ENCODE data around the gene EPHA6.
"Not testable (repeated sequence)": the region's sequence is repeated elsewhere in the genome, so short reads cannot be mapped to it uniquely, and the experiment has no call there.

EPHA6 gene

GRCh38 chr3:96915445-96915844 is 101.1 kb downstream of the EPHA6 start:
- Histone ChIP-seq H3K27me3 (ENCODE audit: control insufficient read depth in 1 of 2, insufficient read depth in 2 of 2, low read length in 2 of 2) (no peaks in the 10 kb centered on the region), H3K36me3 (ENCODE audit: control insufficient read depth in 2 of 2, insufficient read depth in 2 of 2, low read length in 2 of 2) (no peaks in the 10 kb centered on the region), H3K4me1 (ENCODE audit: control insufficient read depth, insufficient read depth, low read length) (no peaks in the 10 kb centered on the region), H3K9me3 (ENCODE audit: control insufficient read depth in 2 of 2, low read length in 2 of 2) (no peaks in the 10 kb centered on the region), H3K4me3 (ENCODE audit: low read length in 2 of 2) (no peak overlapping the region), H3K9ac (ENCODE audit: low read length in 2 of 2) (no peak overlapping the region), H3K27ac (ENCODE audit: low read length) (no peak overlapping the region)

GRCh38 chr3:96931119-96931862 is 116.9 kb downstream of the EPHA6 start:
- no peak overlapping the region for H3K27ac ChIP-seq (ENCODE audit: low read length)
- H3K36me3 ChIP-seq (ENCODE audit: control insufficient read depth in 2 of 2, insufficient read depth in 2 of 2, low read length in 2 of 2): no peaks in the 10 kb centered on the region
- no peaks in the 10 kb centered on the region for H3K4me1 ChIP-seq (ENCODE audit: control insufficient read depth, insufficient read depth, low read length)
- H3K4me3 ChIP-seq (ENCODE audit: low read length in 2 of 2): no peak overlapping the region
- H3K27me3 ChIP-seq (ENCODE audit: control insufficient read depth in 1 of 2, insufficient read depth in 2 of 2, low read length in 2 of 2): no peaks in the 10 kb centered on the region
- peaks cover 13 to 19% of the 10 kb centered on the region in 2 donors for H3K9me3 ChIP-seq (ENCODE audit: control insufficient read depth in 2 of 2, low read length in 2 of 2)
- H3K9ac ChIP-seq (ENCODE audit: low read length in 2 of 2): no peak overlapping the region

GRCh38 chr3:96942131-96942530 is 127.7 kb downstream of the EPHA6 start:
- not testable (repeated sequence) for H3K9me3 ChIP-seq (ENCODE audit: control insufficient read depth in 2 of 2, low read length in 2 of 2); H3K4me3 ChIP-seq (ENCODE audit: low read length in 2 of 2); H3K27ac ChIP-seq (ENCODE audit: low read length); H3K9ac ChIP-seq (ENCODE audit: low read length in 2 of 2); H3K4me1 ChIP-seq (ENCODE audit: control insufficient read depth, insufficient read depth, low read length); H3K27me3 ChIP-seq (ENCODE audit: control insufficient read depth in 1 of 2, insufficient read depth in 2 of 2, low read length in 2 of 2); H3K36me3 ChIP-seq (ENCODE audit: control insufficient read depth in 2 of 2, insufficient read depth in 2 of 2, low read length in 2 of 2)

- H3K4me3 ChIP-seq (ENCODE audit: low read length in 2 of 2): no peak overlapping the region
- H3K9me3 ChIP-seq (ENCODE audit: control insufficient read depth in 2 of 2, low read length in 2 of 2): no peaks in the 10 kb centered on the region
- H3K4me1 ChIP-seq (ENCODE audit: control insufficient read depth, insufficient read depth, low read length): no peaks in the 10 kb centered on the region
- H3K27ac ChIP-seq (ENCODE audit: low read length): no peak overlapping the region
- H3K36me3 ChIP-seq (ENCODE audit: control insufficient read depth in 2 of 2, insufficient read depth in 2 of 2, low read length in 2 of 2): no peaks in the 10 kb centered on the region
- H3K9ac ChIP-seq (ENCODE audit: low read length in 2 of 2): no peak overlapping the region
- H3K27me3 ChIP-seq (ENCODE audit: control insufficient read depth in 1 of 2, insufficient read depth in 2 of 2, low read length in 2 of 2): no peaks in the 10 kb centered on the region
These were observed 144.5 kb downstream of the EPHA6 start for GRCh38 chr3:96958856-96959255.

- Histone ChIP-seq H3K27me3 (ENCODE audit: control insufficient read depth in 1 of 2, insufficient read depth in 2 of 2, low read length in 2 of 2) (no peaks in the 10 kb centered on the region), H3K36me3 (ENCODE audit: control insufficient read depth in 2 of 2, insufficient read depth in 2 of 2, low read length in 2 of 2) (no peaks in the 10 kb centered on the region)
These were observed 145.1 kb downstream of the EPHA6 start for GRCh38 chr3:96959474-96959873.

GRCh38 chr3:96959901-96960641 is 145.7 kb downstream of the EPHA6 start:
- H3K9me3 ChIP-seq (ENCODE audit: control insufficient read depth in 2 of 2, low read length in 2 of 2): no peaks in the 10 kb centered on the region
- no peaks in the 10 kb centered on the region for H3K36me3 ChIP-seq (ENCODE audit: control insufficient read depth in 2 of 2, insufficient read depth in 2 of 2, low read length in 2 of 2)
- no peak overlapping the region for H3K9ac ChIP-seq (ENCODE audit: low read length in 2 of 2)
- H3K27ac ChIP-seq (ENCODE audit: low read length): no peak overlapping the region
- H3K4me3 ChIP-seq (ENCODE audit: low read length in 2 of 2): no peak overlapping the region
- H3K4me1 ChIP-seq (ENCODE audit: control insufficient read depth, insufficient read depth, low read length): no peaks in the 10 kb centered on the region
- no peaks in the 10 kb centered on the region for H3K27me3 ChIP-seq (ENCODE audit: control insufficient read depth in 1 of 2, insufficient read depth in 2 of 2, low read length in 2 of 2)

More at GRCh38 chr3:96959474-96959873, 145.1 kb downstream of the EPHA6 start:
- Histone ChIP-seq H3K4me1 (ENCODE audit: control insufficient read depth, insufficient read depth, low read length) (no peaks in the 10 kb centered on the region), H3K4me3 (ENCODE audit: low read length in 2 of 2) (no peak overlapping the region), H3K27ac (ENCODE audit: low read length) (no peak overlapping the region), H3K9ac (ENCODE audit: low read length in 2 of 2) (no peak overlapping the region), H3K9me3 (ENCODE audit: control insufficient read depth in 2 of 2, low read length in 2 of 2) (no peaks in the 10 kb centered on the region)

- Histone ChIP-seq H3K27me3 (ENCODE audit: control insufficient read depth in 1 of 2, insufficient read depth in 2 of 2, low read length in 2 of 2) (no peaks in the 10 kb centered on the region), H3K4me3 (ENCODE audit: low read length in 2 of 2) (no peak overlapping the region), H3K4me1 (ENCODE audit: control insufficient read depth, insufficient read depth, low read length) (no peaks in the 10 kb centered on the region), H3K27ac (ENCODE audit: low read length) (no peak overlapping the region), H3K9me3 (ENCODE audit: control insufficient read depth in 2 of 2, low read length in 2 of 2) (no peaks in the 10 kb centered on the region), H3K9ac (ENCODE audit: low read length in 2 of 2) (no peak overlapping the region), H3K36me3 (ENCODE audit: control insufficient read depth in 2 of 2, insufficient read depth in 2 of 2, low read length in 2 of 2) (no peaks in the 10 kb centered on the region)
These were observed 146.4 kb downstream of the EPHA6 start for GRCh38 chr3:96960661-96961330.

- Histone ChIP-seq H3K27me3 (ENCODE audit: control insufficient read depth in 1 of 2, insufficient read depth in 2 of 2, low read length in 2 of 2) (no peaks in the 10 kb centered on the region), H3K4me3 (ENCODE audit: low read length in 2 of 2) (no peak overlapping the region), H3K4me1 (ENCODE audit: control insufficient read depth, insufficient read depth, low read length) (no peaks in the 10 kb centered on the region), H3K27ac (ENCODE audit: low read length) (no peak overlapping the region), H3K9ac (ENCODE audit: low read length in 2 of 2) (no peak overlapping the region), H3K9me3 (ENCODE audit: control insufficient read depth in 2 of 2, low read length in 2 of 2) (no peaks in the 10 kb centered on the region), H3K36me3 (ENCODE audit: control insufficient read depth in 2 of 2, insufficient read depth in 2 of 2, low read length in 2 of 2) (no peaks in the 10 kb centered on the region)
These were observed 147.2 kb downstream of the EPHA6 start for GRCh38 chr3:96961576-96961975.

- no peak overlapping the region for H3K27ac ChIP-seq (ENCODE audit: low read length)
These were observed 152.0 kb downstream of the EPHA6 start for GRCh38 chr3:96966181-96966929.

GRCh38 chr3:96970211-96970610 is 155.8 kb downstream of the EPHA6 start:
- Histone ChIP-seq H3K27me3 (ENCODE audit: control insufficient read depth in 1 of 2, insufficient read depth in 2 of 2, low read length in 2 of 2) (no peaks in the 10 kb centered on the region), H3K4me3 (ENCODE audit: low read length in 2 of 2) (no peak overlapping the region), H3K36me3 (ENCODE audit: control insufficient read depth in 2 of 2, insufficient read depth in 2 of 2, low read length in 2 of 2) (no peaks in the 10 kb centered on the region), H3K9me3 (ENCODE audit: control insufficient read depth in 2 of 2, low read length in 2 of 2) (no peaks in the 10 kb centered on the region), H3K27ac (ENCODE audit: low read length) (no peak overlapping the region), H3K9ac (ENCODE audit: low read length in 2 of 2) (no peak overlapping the region), H3K4me1 (ENCODE audit: control insufficient read depth, insufficient read depth, low read length) (no peaks in the 10 kb centered on the region)

More at GRCh38 chr3:96966181-96966929, 152.0 kb downstream of the EPHA6 start:
- H3K4me1 ChIP-seq (ENCODE audit: control insufficient read depth, insufficient read depth, low read length): no peaks in the 10 kb centered on the region
- H3K9ac ChIP-seq (ENCODE audit: low read length in 2 of 2): no peak overlapping the region
- H3K27me3 ChIP-seq (ENCODE audit: control insufficient read depth in 1 of 2, insufficient read depth in 2 of 2, low read length in 2 of 2): no peaks in the 10 kb centered on the region
- H3K36me3 ChIP-seq (ENCODE audit: control insufficient read depth in 2 of 2, insufficient read depth in 2 of 2, low read length in 2 of 2): no peaks in the 10 kb centered on the region
- no peaks in the 10 kb centered on the region for H3K9me3 ChIP-seq (ENCODE audit: control insufficient read depth in 2 of 2, low read length in 2 of 2)
- no peak overlapping the region for H3K4me3 ChIP-seq (ENCODE audit: low read length in 2 of 2)

All from stomach smooth muscle (tissue), 2 donors.